ENCODE results near the gene UBE2Q1.

GRCh38 chr1:154568157-154568815 is 9.8 kb upstream of the UBE2Q1 start:
- TF ChIP-seq CTCF (IDR thresholded peaks at IDR 0.05) (no peak), POLR2A (IDR thresholded peaks at IDR 0.05) (no peak), POLR2AphosphoS5 (IDR thresholded peaks at IDR 0.05) (no peak)

All from suprapubic skin (tissue), 4 donors.